CD4-positive, alpha-beta memory T cell (primary cell): ENCODE results near the gene SNU13. TPM values are rescaled to one million over a fixed set of nuclear protein-coding genes. Genes with fewer than 3 reads are reported as not detected.
A peak's percentile ranks its signal among the peaks of the same experiment; 100 is the strongest.
"Not testable (repeated sequence)": the region's sequence is repeated elsewhere in the genome, so short reads cannot be mapped to it uniquely, and the experiment has no call there.

Experiments
- CTCF ChIA-PET: fragments of 350-600 bp; sonication (Branson Sonifier 250); formaldehyde crosslinking; loops from one replicate; lab custom pipeline; 2021; ENCODE audit warnings: inconsistent platforms; ENCODE audit not compliant: partially characterized antibody; lab: Charles Lee
- POLR2A ChIA-PET: fragments of 350-600 bp; sonication (Branson Sonifier 250); formaldehyde crosslinking; loops from one replicate; lab custom pipeline; 2021; ENCODE audit not compliant: partially characterized antibody; lab: Charles Lee
- DNase-seq, 5 donors: peaks; one replicate each; pipeline versions ENCODE4 v3.0.0 to v3.0.0-alpha.2; 2020 to 2022; ENCODE audit warnings: mixed read lengths in 1 of 5
- H3K27ac ChIP-seq: one replicate; pipeline ENCODE4 v1.7.0; 2013; ENCODE audit warnings: low read depth, low read length
- H3K27me3 ChIP-seq: 2 replicates; pipeline ENCODE4 v1.7.0; 2013; ENCODE audit warnings: mild to moderate bottlenecking, low read length, moderate library complexity; ENCODE audit not compliant: insufficient read depth
- H3K36me3 ChIP-seq: 2 replicates; pipeline ENCODE4 v1.7.0; 2013; ENCODE audit warnings: mild to moderate bottlenecking, low read length, moderate library complexity; ENCODE audit not compliant: insufficient read depth
- H3K4me1 ChIP-seq: 2 replicates; pipeline ENCODE4 v1.7.0; 2013; ENCODE audit warnings: mild to moderate bottlenecking, low read length, moderate library complexity; ENCODE audit not compliant: insufficient read depth
- H3K4me3 ChIP-seq, 2 donors: one replicate each; pipeline ENCODE4 v1.7.0; 2013; ENCODE audit warnings: low read length in 2 of 2, mild to moderate bottlenecking in 1 of 2
- H3K9me3 ChIP-seq, 2 donors: one replicate each; pipeline ENCODE4 v1.7.0; 2013; ENCODE audit warnings: low read length in 2 of 2, control low read depth in 1 of 2; ENCODE audit not compliant: control insufficient read depth in 1 of 2
- H3K27ac Mint-ChIP-seq, 7 donors: one replicate each; pipeline ENCODE4 v1.8.0; 2020 to 2021; ENCODE audit warnings: mixed read lengths in 7 of 7, mild to moderate bottlenecking in 6 of 7, inconsistent platforms in 3 of 7, moderate library complexity in 3 of 7
- H3K27me3 Mint-ChIP-seq, 2 donors: one replicate each; pipeline ENCODE4 v1.8.0; 2020 to 2021; ENCODE audit warnings: mixed read lengths in 2 of 2
- H3K36me3 Mint-ChIP-seq, 2 donors: one replicate each; pipeline ENCODE4 v1.8.0; 2020 to 2021; ENCODE audit warnings: mixed read lengths in 2 of 2, inconsistent platforms in 1 of 2, mild to moderate bottlenecking in 1 of 2
- H3K4me1 Mint-ChIP-seq, 4 donors: one replicate each; pipeline ENCODE4 v1.8.0; 2020 to 2021; ENCODE audit warnings: mixed read lengths in 4 of 4, mild to moderate bottlenecking in 1 of 4
- H3K4me3 Mint-ChIP-seq, 8 donors: one replicate each; pipeline ENCODE4 v1.8.0; 2020 to 2021; ENCODE audit warnings: mixed read lengths in 8 of 8, mild to moderate bottlenecking in 7 of 8, moderate library complexity in 6 of 8, inconsistent platforms in 3 of 8
- H3K9me3 Mint-ChIP-seq, 8 donors: one replicate each; pipeline ENCODE4 v1.8.0; 2020 to 2021; ENCODE audit warnings: mixed read lengths in 8 of 8, mild to moderate bottlenecking in 5 of 8, inconsistent platforms in 3 of 8, moderate library complexity in 1 of 8
- intact Hi-C: fragments of 100-400 bp; cut with micrococcal nuclease; formaldehyde crosslinking; loops from one replicate; pipeline ENCODE4 v1.15.1; 2023
- polyA plus RNA-seq, 2 donors: library from polyadenylated mRNA; unstranded; fragments of 300-500 nt; fragmentation: Illumina TruSeq; gene quantifications; one replicate each; pipeline ENCODE4 v1.2.3, GENCODE V29; 2021
- total RNA-seq, 2 experiments: library from RNA; stranded (reverse); gene quantifications; one replicate each; pipeline ENCODE4 v1.2.3, GENCODE V29; 2021

SNU13 gene
- total and polyA plus RNA-seq, 4 experiments from 2014 or later: 123 to 298 (median 210) TPM

- H3K36me3 Mint-ChIP-seq: peaks cover 30 to 43% of the 10 kb centered on the region in 2 donors
- H3K4me1 Mint-ChIP-seq: peaks cover 8 to 21% (median 16%) of the 10 kb centered on the region in 4 donors
- CTCF ChIA-PET: interaction anchor here (0.9 to 3.8 kb wide), 2 partner anchors 8 to 268 kb away, joined by 3 to 12 read pairs; no protein-coding TSS in a partner anchor
These were observed 15.7 kb downstream of the SNU13 start for GRCh38 chr22:41672780-41673509.

DNA sequence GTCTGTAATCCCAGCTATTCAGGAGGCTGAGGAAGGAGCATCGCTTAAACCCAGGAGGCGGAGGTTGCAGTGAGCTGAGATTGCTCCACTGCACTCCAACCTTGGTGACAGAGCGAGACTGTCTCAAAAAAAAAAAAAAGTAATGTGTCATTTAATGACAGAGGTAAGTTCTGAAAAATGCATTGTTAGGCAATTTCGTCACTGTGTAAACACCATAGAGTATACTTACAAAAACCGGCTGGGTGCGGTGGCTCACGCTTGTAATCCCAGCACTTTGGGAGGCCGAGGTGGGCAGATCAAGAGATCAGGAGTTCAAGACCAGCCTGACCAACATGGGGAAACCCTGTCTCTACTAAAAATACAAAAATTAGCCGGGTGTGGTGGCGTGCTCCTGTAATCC lies 16.6 kb downstream of the SNU13 start:
- H3K4me1 ChIP-seq, POLR2A ChIA-PET, H3K9me3 Mint-ChIP-seq, intact Hi-C loops, H3K4me3 Mint-ChIP-seq, H3K27ac ChIP-seq, DNase-seq, H3K9me3 ChIP-seq, H3K27me3 ChIP-seq, H3K4me3 ChIP-seq, H3K27me3 Mint-ChIP-seq: not testable (repeated sequence)
- Mint-ChIP-seq H3K36me3 (peaks cover 26 to 40% of the 10 kb centered on the region in 2 donors), H3K4me1 (peaks cover 9 to 21% (median 14%) of the 10 kb centered on the region in 4 donors), H3K27ac (peak overlapping the region in 1 of 7 donors; percentile 46)
- CTCF ChIA-PET: interaction anchor here (1.3 to 3.8 kb wide), 2 partner anchors 25 to 269 kb away, joined by 10 to 12 read pairs; no protein-coding TSS in a partner anchor
- peaks cover 18% of the 10 kb centered on the region for H3K36me3 ChIP-seq

More at GRCh38 chr22:41672780-41673509, 15.7 kb downstream of the SNU13 start:
- POLR2A ChIA-PET: interaction anchor here (1.3 kb wide), 1 partner anchor 51 kb away, joined by 4 read pairs; the partner anchor contains the start of gene XRCC6
- Mint-ChIP-seq H3K4me3 (no peak overlapping the region), H3K27me3 (no peaks in the 10 kb centered on the region), H3K27ac (peak overlapping the region in 3 of 7 donors; percentile 20 to 66 (median 22)), H3K9me3 (no peaks in the 10 kb centered on the region)
- H3K27ac ChIP-seq: no peak overlapping the region
- H3K9me3 ChIP-seq: no peaks in the 10 kb centered on the region
- intact Hi-C loops: no loop called here
- DNase-seq: no peak
- H3K4me3 ChIP-seq: no peak overlapping the region
- no peaks in the 10 kb centered on the region for H3K27me3 ChIP-seq
- H3K4me1 ChIP-seq: peaks cover under 1% of the 10 kb centered on the region
- H3K36me3 ChIP-seq: peaks cover 22% of the 10 kb centered on the region

DNA sequence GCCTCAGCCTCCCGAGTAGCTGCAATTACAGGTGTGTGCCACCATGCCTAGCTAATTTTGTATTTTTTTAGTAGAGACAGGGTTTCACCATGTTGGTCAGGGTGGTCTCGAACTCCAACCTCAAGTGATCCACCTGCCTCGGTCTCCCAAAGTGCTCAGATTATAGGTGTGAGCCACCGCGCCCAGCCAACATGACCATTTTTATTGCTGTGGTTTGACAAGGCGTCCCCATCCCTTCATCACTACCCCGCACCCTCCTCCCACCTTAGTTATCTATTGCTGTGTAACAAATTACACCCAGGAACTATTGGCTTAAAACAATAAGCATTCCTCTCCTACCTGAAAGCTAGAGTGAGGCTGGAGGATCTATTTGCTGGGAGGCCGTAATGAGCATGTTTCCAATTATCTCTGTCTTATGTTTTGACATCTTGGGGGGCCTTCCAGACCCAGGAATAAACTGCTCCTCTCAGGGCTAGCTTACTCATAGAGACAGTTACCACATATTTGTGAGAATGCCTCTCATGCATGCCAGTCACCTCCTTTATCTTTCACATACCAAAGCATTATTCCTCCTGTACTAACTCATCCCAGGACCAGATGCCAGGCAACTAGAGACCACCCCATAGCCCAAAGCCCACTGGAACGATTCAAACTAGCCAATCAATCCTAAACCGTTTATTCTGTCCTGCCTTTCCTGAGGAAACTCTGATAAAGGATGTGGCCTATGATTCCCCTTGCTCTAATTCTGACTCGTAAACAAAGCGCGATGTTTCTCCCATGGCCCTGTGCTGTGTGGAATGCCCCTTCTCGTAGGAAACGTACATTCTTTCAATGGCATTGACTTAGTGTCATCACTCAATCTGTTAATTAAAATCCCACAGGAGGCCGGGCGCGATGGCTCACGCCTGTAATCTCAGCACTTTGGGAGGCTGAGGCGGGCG lies 19.4 kb downstream of the SNU13 start:
- POLR2A ChIA-PET: interaction anchor here (2.5 to 3.6 kb wide), 2 partner anchors 20 to 29 kb away, joined by 26 to 68 read pairs; partner anchors contain the start of genes MEI1 and SNU13
- H3K9me3 Mint-ChIP-seq: no peaks in the 10 kb centered on the region

GRCh38 chr22:41664951-41665350 lies 23.7 kb downstream of the SNU13 start:
- no peak for DNase-seq
- no peak overlapping the region for H3K4me3 Mint-ChIP-seq
- ChIA-PET CTCF (interaction anchor here (1.0 to 5.8 kb wide), 7 partner anchors 9 to 276 kb away, joined by 3 to 59 read pairs (median 24); partner anchors contain the start of genes MEI1 and SNU13), POLR2A (interaction anchor here (1.0 to 3.3 kb wide), 3 partner anchors 16 to 116 kb away, joined by 3 to 36 read pairs (median 4); no protein-coding TSS in a partner anchor)
- Histone ChIP-seq H3K36me3 (peaks cover 50% of the 10 kb centered on the region), H3K27me3 (no peaks in the 10 kb centered on the region), H3K27ac (no peak overlapping the region), H3K4me3 (no peak overlapping the region), H3K9me3 (no peaks in the 10 kb centered on the region), H3K4me1 (peaks cover 14% of the 10 kb centered on the region)
- intact Hi-C loops: no loop called here
- H3K27ac Mint-ChIP-seq: peak overlapping the region; percentile 38 to 81 (median 64)
- H3K27me3 Mint-ChIP-seq: no peaks in the 10 kb centered on the region
- H3K4me1 Mint-ChIP-seq: peaks cover 4 to 14% (median 12%) of the 10 kb centered on the region in 4 donors
- peaks cover 25 to 53% of the 10 kb centered on the region in 2 donors for H3K36me3 Mint-ChIP-seq
- H3K9me3 Mint-ChIP-seq: no peaks in the 10 kb centered on the region

More for the DNA sequence above, 19.4 kb downstream of the SNU13 start:
- H3K4me3 ChIP-seq: no peak overlapping the region
- no peaks in the 10 kb centered on the region for H3K9me3 ChIP-seq
- no peak overlapping the region for H3K27ac ChIP-seq
- intact Hi-C loops: no loop called here
- CTCF ChIA-PET: interaction anchor here (0.7 to 5.8 kb wide), 2 partner anchors 8 to 28 kb away, joined by 3 to 59 read pairs; partner anchors contain the start of gene MEI1
- Mint-ChIP-seq H3K4me3 (peak overlapping the region in 3 of 8 donors; percentile 15 to 57 (median 23)), H3K4me1 (peaks cover 9 to 17% (median 13%) of the 10 kb centered on the region in 4 donors), H3K27me3 (no peaks in the 10 kb centered on the region), H3K27ac (peak overlapping the region in 5 of 7 donors; percentile 5 to 84 (median 69)), H3K36me3 (peaks cover 6 to 35% of the 10 kb centered on the region in 2 donors)
- no peaks in the 10 kb centered on the region for H3K27me3 ChIP-seq
- H3K4me1 ChIP-seq: peaks cover 14% of the 10 kb centered on the region
- H3K36me3 ChIP-seq: peaks cover 17% of the 10 kb centered on the region
- no peak for DNase-seq

GRCh38 chr22:41664490-41664889 lies 24.2 kb downstream of the SNU13 start:
- Mint-ChIP-seq H3K4me3 (no peak overlapping the region), H3K27ac (peak overlapping the region in 3 of 7 donors; percentile 50 to 70 (median 65))

GRCh38 chr22:41663594-41663993 lies 25.1 kb downstream of the SNU13 start:
- H3K4me3 ChIP-seq, H3K27me3 ChIP-seq, DNase-seq, intact Hi-C loops, H3K9me3 Mint-ChIP-seq, H3K9me3 ChIP-seq, POLR2A ChIA-PET, H3K27me3 Mint-ChIP-seq, H3K27ac ChIP-seq, H3K4me3 Mint-ChIP-seq: not testable (repeated sequence)
- Histone ChIP-seq H3K4me1 (peaks cover 14% of the 10 kb centered on the region), H3K36me3 (peaks cover 57% of the 10 kb centered on the region)
- H3K27ac Mint-ChIP-seq: peak overlapping the region in 5 of 7 donors; percentile 54 to 88 (median 66)
- CTCF ChIA-PET: interaction anchor here (0.8 to 5.8 kb wide), 2 partner anchors 25 to 34 kb away, joined by 3 to 59 read pairs; partner anchors contain the start of genes MEI1 and SNU13
- peaks cover 26 to 62% of the 10 kb centered on the region in 2 donors for H3K36me3 Mint-ChIP-seq
- peaks cover 4 to 14% (median 12%) of the 10 kb centered on the region in 4 donors for H3K4me1 Mint-ChIP-seq

More at GRCh38 chr22:41664490-41664889, 24.2 kb downstream of the SNU13 start:
- Histone ChIP-seq H3K4me1 (peaks cover 14% of the 10 kb centered on the region), H3K27me3 (no peaks in the 10 kb centered on the region), H3K4me3 (no peak overlapping the region), H3K27ac (no peak overlapping the region), H3K9me3 (no peaks in the 10 kb centered on the region), H3K36me3 (peaks cover 52% of the 10 kb centered on the region)
- ChIA-PET CTCF (interaction anchor here (1.0 to 5.8 kb wide), 4 partner anchors 10 to 50 kb away, joined by 3 to 59 read pairs (median 28); partner anchors contain the start of gene MEI1), POLR2A (interaction anchor here (1.0 kb wide), 1 partner anchor 40 kb away, joined by 4 read pairs; no protein-coding TSS in a partner anchor)
- Mint-ChIP-seq H3K36me3 (peaks cover 26 to 57% of the 10 kb centered on the region in 2 donors), H3K9me3 (no peaks in the 10 kb centered on the region), H3K4me1 (peaks cover 4 to 14% (median 12%) of the 10 kb centered on the region in 4 donors), H3K27me3 (no peaks in the 10 kb centered on the region)
- intact Hi-C loops: no loop called here
- DNase-seq: no peak
